ENCODE data around the gene CASP5.
"Not testable (repeated sequence)": the region's sequence is repeated elsewhere in the genome, so short reads cannot be mapped to it uniquely, and the experiment has no call there.

CASP5 gene

DNA sequence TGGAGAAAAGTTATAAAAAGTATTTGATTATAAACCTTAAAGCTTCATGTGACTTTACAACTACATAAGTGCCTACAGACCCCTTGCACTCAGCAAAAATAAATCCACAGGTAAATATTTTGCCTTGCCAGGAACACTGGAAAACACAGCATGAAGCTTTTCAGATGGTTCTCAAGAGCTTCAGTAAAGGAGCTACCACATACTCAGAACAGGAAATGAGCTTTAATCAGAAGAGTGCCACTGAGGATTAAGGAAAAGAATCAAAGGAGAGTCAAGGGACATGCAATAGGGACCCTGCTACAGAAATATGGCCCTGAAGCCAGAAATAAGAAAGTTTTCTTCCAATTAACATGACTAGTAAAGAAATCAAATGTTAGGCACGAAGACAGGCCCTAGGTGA, 10.8 kb upstream of the CASP5 start:
- DNase-seq (ENCODE audit: low spot score) = no peak

DNA sequence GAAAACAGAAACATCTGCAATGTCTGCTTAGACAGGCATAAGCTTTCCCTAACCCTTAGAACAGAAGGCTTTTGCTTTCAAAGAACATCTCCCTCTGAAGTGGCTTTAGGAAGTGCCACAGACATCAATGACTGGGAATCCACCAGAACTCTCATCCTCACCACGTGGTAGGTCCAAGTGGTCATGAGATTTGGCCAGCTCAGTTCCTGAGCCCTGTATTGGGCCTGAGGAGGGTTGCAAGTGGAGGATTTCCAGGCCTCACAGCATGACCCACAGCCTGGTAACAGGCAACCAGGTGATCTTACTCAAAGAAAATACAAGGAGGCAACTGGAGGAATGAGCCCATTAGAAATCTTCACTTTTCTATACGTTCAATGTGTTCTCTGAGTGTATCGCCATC, 10.4 kb upstream of the CASP5 start:
- no peak for DNase-seq (ENCODE audit: low spot score)

DNA sequence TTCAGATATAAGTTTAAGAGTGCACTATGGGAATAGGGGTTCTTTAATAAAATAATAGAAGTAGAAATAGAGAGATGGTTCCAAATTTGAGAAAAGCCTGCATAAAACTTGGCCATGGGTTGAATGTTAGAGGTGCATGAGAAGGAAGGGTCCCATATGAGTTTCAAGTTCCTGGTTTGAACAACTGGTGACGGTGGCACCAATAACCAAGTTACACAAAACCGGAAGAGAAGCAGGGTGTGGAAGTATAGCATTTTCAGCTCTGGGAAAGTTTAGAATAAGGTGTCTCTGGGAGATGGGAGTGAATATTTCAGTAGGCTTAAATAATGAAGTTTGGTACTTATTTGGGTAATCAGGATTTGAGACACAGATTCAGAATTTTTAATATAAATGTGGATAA, 9.5 kb upstream of the CASP5 start:
- no peak for DNase-seq (ENCODE audit: low spot score)

DNA sequence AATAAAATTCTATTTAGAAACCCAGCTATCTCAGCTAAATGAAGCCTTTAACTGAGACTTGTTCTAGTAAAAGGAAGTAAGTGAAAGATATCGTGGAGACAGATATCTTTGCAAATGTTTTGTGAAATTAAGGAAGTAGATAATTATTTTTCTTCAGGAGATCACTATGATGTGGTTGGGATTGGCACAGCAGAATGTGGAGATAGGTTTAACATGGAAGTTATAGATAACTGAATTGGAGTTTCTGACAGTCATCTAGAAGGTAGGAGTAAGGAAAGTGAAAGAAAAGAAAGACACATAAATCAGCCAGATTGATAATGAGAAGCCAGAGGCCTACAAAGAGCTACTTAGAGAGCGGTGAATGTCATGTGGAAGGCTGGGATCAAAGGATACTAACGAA, 4.7 kb upstream of the CASP5 start:
- DNase-seq (ENCODE audit: low spot score) = no peak

DNA sequence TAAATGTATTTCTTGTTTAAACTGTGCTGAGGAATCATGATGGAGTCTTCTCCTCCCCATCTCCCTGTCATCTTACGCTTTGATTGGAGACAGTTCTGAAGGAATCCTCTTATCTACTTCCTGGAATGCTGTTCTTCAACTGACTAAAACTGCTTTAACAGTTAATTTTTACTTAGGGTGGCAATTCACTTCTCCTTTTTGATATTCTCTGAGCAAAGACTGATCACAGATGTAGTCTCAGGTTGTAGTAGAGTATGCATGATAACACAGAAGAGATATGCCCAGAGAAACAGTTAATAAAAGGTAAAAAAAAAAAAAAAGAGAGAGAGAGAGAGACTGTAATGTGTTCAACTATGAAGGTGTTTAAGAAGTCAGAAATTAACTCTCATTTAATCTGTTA, 1.4 kb upstream of the CASP5 start:
- no peak for DNase-seq (ENCODE audit: low spot score)

DNA sequence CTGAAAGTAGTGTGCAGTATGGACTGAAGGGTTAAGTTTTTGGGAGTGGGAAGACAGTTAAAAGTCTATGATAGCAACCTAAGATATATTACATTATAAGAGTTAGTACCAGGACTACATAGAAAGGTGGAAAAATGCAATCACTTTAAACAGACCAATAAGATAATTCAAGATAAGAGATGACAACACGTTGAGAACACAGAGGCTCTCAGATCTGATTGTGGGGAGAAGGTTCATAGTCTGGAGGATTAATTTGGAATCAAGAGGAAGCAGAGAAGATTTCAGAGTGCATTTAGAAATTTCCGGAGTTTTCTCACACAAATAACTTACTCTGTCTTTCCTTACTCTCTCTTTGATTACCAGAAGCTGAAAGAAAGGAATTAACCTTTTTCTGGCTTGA, 441 bp downstream of the CASP5 start:
- DNase-seq (ENCODE audit: low spot score) = no peak

DNA sequence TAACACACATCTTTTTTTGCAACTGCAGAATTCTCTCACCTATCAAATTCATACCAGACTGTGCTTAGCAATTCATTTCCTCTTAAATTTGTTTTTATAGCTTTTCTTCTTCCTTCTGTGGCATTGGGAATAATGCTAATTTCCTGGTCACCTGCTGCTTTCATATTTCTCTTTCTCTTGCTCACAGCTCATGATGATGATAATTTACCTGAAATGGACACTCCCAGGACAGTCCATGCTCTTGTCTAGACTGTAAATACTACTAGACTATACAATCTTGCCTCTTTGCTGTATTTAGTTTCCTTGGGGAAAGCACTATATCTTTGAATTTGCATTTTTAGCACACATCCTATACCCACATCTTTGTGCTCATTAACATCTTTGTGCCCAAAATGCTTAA, 15.5 kb downstream of the CASP5 start:
- no peak for DNase-seq (ENCODE audit: low spot score)

DNA sequence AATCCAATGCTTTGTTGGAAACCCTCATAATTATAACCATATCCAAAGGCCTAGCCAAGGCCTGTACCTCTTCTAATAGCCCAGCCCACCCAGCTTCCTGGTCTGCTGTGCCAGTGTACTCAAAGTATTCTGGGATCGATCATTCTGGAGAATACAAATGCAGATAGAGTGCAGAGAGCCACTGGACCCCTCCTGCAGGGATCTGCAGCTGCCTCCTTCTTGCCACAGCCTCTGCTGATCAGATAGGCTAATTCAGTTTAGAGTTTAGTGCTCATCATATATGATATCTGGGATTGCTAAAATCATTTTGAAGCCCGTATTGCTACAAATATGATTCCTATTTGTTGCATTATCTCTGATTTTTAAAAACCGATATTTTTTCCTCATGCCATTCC, 17.5 kb downstream of the CASP5 start:
- DNase-seq (ENCODE audit: low spot score) = no peak

DNA sequence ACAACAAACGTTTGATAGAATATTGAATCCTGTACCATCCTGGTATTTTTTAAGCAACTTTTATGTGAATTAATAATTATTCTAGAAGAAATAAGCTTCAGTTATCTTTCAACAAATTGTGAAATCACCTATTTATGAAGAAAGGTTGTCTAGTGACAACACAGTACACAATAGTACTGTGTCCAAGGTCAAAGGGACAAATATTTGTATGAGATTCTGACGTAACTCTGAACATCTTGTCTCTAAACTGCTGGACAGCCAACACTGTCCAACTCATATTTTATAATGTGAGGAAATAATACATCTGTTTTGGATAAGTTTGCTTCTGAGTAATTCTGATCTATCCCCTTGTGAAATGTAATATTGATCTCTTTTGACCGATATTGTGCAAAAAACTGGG, 18.9 kb downstream of the CASP5 start:
- no peak for DNase-seq (ENCODE audit: low spot score)

DNA sequence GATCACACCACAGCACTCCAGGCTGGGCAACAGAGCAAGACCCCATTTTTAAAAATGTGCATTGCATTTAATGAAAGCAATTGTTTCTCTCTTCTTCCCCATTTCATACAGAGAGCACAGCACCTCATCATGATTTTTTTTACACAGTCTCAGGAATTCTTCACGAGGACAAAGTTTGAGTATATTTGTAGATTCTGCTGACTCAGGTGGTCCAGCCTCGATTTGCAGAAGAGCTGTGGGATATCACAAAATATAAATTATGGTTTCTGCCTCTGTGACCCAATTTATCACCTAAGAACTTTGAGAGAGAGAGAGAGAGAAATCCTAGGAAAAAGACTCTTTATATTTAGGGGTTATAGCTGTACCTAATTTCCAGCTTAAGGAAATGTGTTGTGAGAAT, 19.8 kb downstream of the CASP5 start:
- no peak for DNase-seq (ENCODE audit: low spot score)

DNA sequence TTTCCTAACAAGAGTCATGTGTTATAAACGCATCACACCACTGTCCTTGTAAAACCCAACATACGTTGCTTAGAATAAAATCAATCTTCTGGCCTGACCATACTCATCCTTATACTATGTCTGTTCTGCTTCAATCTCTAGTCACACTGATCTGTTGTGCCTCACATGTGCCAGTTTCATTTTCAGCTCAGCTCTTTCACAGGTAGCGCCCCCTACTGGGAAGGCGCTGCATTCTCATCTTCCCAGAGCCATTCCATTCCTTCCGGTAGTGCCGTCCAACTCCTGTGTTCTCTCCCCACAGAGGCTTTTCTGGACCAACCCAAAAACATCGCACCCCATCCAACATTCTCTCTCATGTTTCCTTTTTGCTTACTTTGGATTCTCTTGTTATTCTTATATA, 22.2 kb downstream of the CASP5 start:
- DNase-seq (ENCODE audit: low spot score) = peak; percentile 5

DNA sequence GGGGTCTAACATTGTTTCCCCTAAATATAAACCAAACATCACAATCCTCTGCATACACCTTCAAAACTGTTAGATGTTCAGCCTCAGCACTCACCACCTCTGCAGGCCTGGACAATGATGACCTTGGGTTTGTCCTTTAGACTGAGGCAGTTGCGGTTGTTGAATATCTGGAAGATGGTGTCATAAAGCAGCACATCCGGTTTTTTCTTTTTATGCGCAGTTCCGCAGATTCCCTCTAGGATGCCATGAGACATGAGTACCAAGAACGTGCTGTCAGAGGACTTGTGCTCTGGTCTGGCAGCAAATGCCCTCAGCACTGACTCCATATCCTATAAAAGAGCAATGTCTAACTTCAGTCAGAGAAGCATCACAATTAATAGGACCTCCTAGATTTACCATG, 22.8 kb downstream of the CASP5 start:
- DNase-seq (ENCODE audit: low spot score) = peak; percentile 33

DNA sequence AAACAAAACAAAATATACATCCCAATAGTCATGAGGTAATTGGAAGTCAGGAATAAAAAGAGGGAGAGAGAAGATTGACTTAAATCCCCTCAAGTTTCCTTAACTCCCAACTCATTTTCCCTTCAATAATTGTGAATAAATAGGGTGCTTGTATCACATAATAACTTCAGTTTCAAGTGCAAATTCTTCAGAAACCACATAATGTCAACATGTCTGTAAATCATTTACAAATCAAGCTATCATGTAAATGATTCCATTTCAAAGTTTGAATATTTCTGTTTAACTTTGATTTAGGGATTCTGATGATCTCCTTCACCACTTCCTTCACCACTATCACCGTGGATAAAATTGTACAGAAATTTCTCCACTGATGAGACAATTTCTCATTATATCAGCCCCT, 23.2 kb downstream of the CASP5 start:
- peak; percentile 20 for DNase-seq (ENCODE audit: low spot score)

DNA sequence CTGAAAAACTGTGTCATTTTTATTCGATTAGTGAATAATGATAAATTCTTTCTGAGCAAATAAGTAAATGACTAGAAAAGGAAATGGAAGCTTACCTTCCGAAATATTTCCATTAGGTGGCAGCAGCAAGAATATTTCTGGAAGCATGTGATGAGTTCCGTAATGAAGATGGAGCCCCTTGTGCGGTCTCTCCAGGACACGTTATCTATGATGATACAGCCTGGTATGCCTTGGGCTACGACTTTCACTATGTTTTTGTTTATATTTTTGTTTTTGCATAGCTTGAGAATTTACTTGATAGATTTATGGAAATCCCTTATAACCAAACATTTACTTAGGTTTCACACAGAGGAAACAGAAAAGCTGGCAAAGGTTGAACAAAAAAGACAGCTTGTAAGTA, 25.7 kb downstream of the CASP5 start:
- DNase-seq (ENCODE audit: low spot score) = peak; percentile 14

DNA sequence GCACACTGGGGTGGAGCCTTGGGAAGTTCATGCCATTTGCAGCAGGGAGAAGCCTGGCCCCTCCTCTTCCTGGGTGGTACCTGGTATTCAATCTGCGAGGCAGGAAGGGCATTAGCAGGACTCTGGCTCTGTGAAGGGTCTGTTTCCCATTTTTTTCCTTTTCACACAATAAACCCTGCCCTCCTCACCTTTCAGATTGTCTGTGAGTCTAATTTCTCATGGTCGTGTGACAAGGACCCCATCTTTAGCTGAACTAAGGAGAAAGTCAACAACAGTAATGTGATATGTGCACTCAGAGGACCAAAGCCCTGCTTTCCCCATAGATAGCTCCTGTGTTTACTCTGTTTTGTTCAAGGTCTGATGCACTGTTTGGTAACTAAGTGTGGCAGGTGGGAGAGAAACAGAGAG, 28.0 kb downstream of the CASP5 start:
- no peak for DNase-seq (ENCODE audit: low spot score)

DNA sequence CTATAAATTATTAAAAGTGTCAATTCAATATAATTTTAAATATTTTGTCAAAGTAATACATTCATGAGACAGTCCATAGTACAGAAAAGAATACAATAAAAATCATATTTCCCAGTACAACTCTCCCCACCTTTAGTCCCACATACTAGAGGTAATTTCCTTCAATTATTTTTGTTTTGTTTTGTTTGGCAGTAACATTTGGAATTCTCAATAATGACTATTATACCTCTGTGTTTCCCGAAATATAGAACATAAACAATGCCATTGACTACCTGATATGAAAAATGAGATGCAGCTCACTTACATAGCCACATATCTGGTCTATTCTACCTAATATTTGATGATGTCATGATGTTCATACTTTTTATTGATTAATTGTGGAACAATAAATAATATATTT, 30.2 kb downstream of the CASP5 start:
- no peak for DNase-seq (ENCODE audit: low spot score)

DNA sequence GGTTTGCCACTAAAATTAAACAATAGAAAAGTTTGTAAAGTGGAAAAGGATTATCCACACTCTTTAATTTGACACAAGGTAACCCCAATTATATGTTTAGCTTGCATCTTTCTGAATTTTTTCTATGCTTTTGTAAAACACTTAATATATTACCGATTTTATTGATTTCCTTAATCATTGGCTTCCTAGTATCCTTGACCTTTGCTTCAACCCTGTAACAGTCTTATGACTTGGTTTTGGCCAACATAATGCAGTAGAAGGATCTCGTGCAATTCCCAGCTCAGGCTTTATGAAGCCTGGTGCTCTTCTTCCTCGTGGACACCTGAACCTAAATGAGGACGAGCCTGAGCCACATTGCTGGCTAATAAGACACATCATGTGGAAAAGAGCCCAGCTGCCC, 31.0 kb downstream of the CASP5 start:
- DNase-seq (ENCODE audit: low spot score) = no peak

DNA sequence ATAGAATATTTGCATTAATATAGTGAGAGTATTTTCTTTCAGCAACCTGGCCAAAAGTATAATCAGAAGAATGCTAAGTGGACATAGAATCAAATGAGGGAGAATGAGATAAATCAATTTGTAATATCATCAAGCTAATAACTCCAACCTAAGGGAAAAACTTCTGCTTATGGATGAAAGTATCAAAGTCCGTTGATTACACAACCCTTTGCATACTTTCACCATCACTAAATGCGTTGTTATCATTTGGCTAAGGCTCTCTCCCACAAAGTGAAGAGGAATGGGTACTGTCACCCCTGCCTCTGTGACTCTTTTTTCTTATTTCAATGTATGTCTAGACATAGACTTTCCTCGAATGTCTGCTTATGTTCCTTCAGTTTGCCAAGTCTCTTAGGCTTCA, 38.2 kb downstream of the CASP5 start:
- no peak for DNase-seq (ENCODE audit: low spot score)

DNA sequence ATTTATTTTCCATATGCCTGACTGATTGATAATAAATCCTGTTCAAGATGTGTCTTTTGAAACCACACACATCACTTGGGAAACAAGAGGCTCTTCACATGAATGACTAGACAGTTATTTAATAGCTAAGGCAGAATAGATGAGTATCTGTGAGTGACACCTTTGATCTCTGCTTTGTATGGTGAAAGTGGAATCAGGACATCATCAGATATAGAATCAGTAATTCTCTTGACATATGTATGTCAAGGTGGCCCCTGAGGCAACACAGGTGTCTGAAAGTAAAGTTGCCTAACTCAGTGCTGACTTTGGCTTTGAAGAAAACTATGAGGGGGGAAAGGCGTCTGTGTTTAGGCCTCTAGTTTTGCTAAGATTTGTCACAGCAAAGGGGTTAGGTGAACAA, 43.1 kb downstream of the CASP5 start:
- no peak for DNase-seq (ENCODE audit: low spot score)

DNA sequence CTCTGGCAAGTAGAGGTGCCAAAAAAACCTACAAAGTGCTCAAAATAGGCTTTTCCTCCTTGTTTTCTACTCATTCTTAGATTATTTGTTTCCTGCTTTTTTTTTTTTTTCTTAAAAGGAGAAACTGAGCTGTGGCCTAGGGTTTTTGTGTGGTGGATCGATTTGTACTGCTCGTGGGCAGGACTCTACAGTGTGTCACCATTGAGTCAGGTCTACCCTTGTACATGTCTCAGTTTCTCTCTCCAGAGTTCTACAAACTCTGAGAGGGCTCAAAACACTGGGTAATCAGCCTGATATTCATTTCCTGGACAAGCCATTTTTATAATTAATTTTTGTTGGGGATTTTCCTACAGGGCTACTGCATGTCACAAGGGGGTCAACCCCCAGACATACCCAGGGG, 49.4 kb downstream of the CASP5 start:
- no peak for DNase-seq (ENCODE audit: low spot score)

DNA sequence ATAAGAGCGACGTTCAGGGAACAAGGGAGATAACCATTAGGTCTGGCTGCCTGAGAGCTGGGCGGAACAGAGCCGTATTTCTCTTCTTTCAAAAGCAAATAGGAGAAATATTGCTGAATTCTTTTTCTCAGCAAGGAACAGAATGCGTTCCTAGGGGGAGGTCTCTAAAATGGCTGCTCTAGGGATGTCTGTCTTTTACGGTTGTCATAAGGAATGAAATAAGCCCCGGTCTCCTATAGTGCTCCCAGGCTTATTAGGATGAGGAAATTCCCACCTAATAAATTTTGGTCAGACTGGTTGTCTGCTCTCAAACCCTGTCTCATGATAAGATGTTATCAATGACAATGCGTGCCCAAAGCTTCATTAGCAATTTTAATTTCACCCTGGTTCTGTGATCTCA, 50.0 kb downstream of the CASP5 start:
- DNase-seq (ENCODE audit: low spot score) = not testable (repeated sequence)

DNA sequence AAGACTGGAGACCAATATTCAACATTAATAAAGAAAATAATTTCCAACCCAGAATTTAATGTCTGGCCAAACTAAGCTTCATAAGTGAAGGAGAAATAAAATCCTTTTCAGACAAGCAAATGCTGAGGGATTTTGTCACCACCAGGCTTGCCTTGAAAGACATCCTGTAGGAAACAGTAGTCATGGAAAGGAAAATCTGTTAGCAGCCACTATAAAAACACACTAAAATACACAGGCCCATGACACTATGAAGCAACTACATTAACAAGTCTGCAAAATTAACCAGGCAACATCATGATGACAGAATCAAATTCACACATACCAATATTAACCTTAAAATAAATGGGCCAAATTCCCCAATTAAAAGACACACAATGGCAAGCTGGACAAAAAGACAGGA, 52.2 kb downstream of the CASP5 start:
- no peak for DNase-seq (ENCODE audit: low spot score)

DNA sequence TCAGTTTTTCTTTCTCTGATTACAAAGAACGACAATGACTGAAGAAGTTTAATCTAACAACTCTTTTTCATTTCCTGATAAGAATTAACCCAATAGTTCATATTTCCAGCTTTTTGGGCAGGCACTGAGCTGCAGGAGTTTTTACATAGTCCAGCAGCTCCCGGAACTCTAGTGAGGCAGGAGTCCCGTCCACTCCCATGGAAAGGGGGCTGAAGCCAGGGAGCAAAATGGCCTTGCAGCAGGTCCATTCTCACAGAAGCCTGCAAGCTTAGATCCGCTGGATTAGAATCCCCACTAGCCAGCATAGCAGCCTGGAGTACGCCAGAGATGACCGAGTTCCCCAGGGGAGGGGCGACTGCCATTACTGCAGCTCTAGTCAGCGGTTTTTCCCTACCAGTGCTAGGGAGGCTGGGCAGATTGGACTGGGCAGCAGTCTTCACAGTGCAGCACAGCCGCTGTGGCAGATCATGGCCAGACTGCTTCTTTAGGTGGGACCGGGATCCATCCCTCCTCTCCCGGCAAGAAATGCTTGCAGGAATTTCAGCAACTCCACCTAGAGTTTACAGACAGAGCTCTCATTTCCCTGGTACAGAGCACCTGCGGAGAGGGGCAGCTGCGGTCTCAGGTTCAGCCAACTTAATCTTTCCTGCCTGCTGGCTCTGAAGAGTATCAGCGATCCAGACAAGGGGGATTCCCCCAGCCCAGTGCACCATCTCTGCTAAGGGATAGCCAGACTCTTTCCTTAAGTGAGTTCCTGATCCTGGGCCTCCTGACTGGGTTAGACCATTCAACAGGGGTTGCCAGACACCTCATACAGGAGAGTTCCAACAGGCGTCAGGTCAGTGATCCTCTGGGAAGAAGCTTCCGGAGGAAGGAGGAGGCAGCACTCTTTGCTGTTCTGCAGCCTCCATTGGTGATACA, 53.9 kb downstream of the CASP5 start:
- peak; percentile 63 for DNase-seq (ENCODE audit: low spot score)

DNA sequence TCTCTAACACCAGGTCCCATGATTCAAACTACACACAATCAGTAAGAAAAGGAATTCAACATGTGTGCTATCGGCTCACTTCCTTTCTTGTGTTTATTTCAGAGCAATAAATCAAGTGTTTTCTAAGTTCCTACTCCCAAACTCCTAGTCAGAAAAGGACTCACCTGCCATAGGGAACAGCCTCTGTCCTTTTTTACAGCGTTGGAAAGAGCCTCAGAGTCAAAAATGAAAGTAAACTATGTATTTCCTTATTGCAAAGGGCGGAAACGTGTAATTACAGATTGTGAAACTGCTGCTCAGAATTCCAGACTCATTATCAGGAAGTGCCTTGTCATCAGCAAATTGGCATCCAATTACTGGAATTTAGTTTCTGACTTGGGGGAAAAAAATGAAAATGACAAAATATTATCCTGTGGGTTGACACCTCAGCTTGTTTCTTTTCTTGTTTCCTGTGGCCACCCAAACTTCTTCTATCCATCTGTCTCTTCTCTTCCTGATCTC, 54.6 kb downstream of the CASP5 start, which contains the start of gene CASP4:
Gene CASP4 (minus strand): TSS at position 220 of the 501 bp plus-strand sequence. CDS start 49 bp downstream, at position 171.
- peak; percentile 81 for DNase-seq (ENCODE audit: low spot score)
